ENCODE data around the gene KDM4E. TPM values are rescaled to one million over a fixed set of nuclear protein-coding genes. Genes with fewer than 3 reads are reported as not detected.
"Not testable (repeated sequence)": the region's sequence is repeated elsewhere in the genome, so short reads cannot be mapped to it uniquely, and the experiment has no call there.

Gene KDM4E
- total RNA-seq, 2 experiments from 2014 or later: not detected

GRCh38 chr11:95035316-95035715, 10.3 kb downstream of the KDM4E start:
- Mint-ChIP-seq H3K9me3 (no peaks in the 10 kb centered on the region), H3K36me3 (no peaks in the 10 kb centered on the region), H3K27me3 (peaks cover 39% of the 10 kb centered on the region), H3K4me1 (no peaks in the 10 kb centered on the region), H3K27ac (no peak overlapping the region), H3K4me3 (no peak overlapping the region)
- DNase-seq: no peak

- H3K4me3 Mint-ChIP-seq, H3K4me1 Mint-ChIP-seq, H3K9me3 Mint-ChIP-seq, H3K27ac Mint-ChIP-seq, H3K36me3 Mint-ChIP-seq: not testable (repeated sequence)
- peaks cover 42% of the 10 kb centered on the region for H3K27me3 Mint-ChIP-seq
- peak; percentile 21 for DNase-seq
Observed at GRCh38 chr11:95037356-95038035, 12.4 kb downstream of the KDM4E start.

- no peaks in the 10 kb centered on the region for H3K9me3 Mint-ChIP-seq
- H3K4me3 Mint-ChIP-seq: no peak overlapping the region
- DNase-seq: no peak
- peaks cover 2% of the 10 kb centered on the region for H3K4me1 Mint-ChIP-seq
- H3K27ac Mint-ChIP-seq: no peak overlapping the region
- H3K27me3 Mint-ChIP-seq: peaks cover 33% of the 10 kb centered on the region
- H3K36me3 Mint-ChIP-seq: no peaks in the 10 kb centered on the region
Observed at GRCh38 chr11:95042239-95042638, 17.2 kb downstream of the KDM4E start.

- Mint-ChIP-seq H3K27ac (no peak overlapping the region), H3K4me3 (no peak overlapping the region), H3K27me3 (peaks cover 32% of the 10 kb centered on the region), H3K36me3 (no peaks in the 10 kb centered on the region), H3K9me3 (no peaks in the 10 kb centered on the region), H3K4me1 (peaks cover 2% of the 10 kb centered on the region)
- no peak for DNase-seq
Observed at GRCh38 chr11:95042906-95043305, 17.8 kb downstream of the KDM4E start.

GRCh38 chr11:95044010-95044409, 19.0 kb downstream of the KDM4E start:
- Mint-ChIP-seq H3K36me3 (no peaks in the 10 kb centered on the region), H3K9me3 (no peaks in the 10 kb centered on the region), H3K27me3 (peaks cover 27% of the 10 kb centered on the region), H3K27ac (no peak overlapping the region), H3K4me3 (no peak overlapping the region), H3K4me1 (peaks cover 2% of the 10 kb centered on the region)
- DNase-seq: no peak

- Mint-ChIP-seq H3K27ac (no peak overlapping the region), H3K4me1 (peaks cover 2% of the 10 kb centered on the region), H3K9me3 (no peaks in the 10 kb centered on the region), H3K4me3 (no peak overlapping the region), H3K36me3 (no peaks in the 10 kb centered on the region), H3K27me3 (peaks cover 33% of the 10 kb centered on the region)
- no peak for DNase-seq
Observed at GRCh38 chr11:95045812-95046211, 20.8 kb downstream of the KDM4E start.

- H3K27me3 Mint-ChIP-seq: peaks cover 41% of the 10 kb centered on the region
- H3K4me3 Mint-ChIP-seq, H3K4me1 Mint-ChIP-seq: not testable (repeated sequence)
Observed at GRCh38 chr11:95049122-95049521, 24.1 kb downstream of the KDM4E start, which contains the start of gene KDM4F. KDM4F (plus strand) TSS chr11:95049422.

GRCh38 chr11:95050595-95051202, 25.6 kb downstream of the KDM4E start:
- no peak overlapping the region for H3K4me3 Mint-ChIP-seq
- peaks cover 2% of the 10 kb centered on the region for H3K4me1 Mint-ChIP-seq
- no peak overlapping the region for H3K27ac Mint-ChIP-seq
- H3K36me3 Mint-ChIP-seq: no peaks in the 10 kb centered on the region
- H3K9me3 Mint-ChIP-seq: no peaks in the 10 kb centered on the region
- no peak for DNase-seq
- peaks cover 47% of the 10 kb centered on the region for H3K27me3 Mint-ChIP-seq

More at GRCh38 chr11:95049122-95049521, 24.1 kb downstream of the KDM4E start, which contains the start of gene KDM4F:
- H3K9me3 Mint-ChIP-seq, DNase-seq, H3K36me3 Mint-ChIP-seq, H3K27ac Mint-ChIP-seq: not testable (repeated sequence)

GRCh38 chr11:95054356-95054755, 29.3 kb downstream of the KDM4E start:
- H3K4me1 Mint-ChIP-seq: peaks cover 2% of the 10 kb centered on the region
- no peaks in the 10 kb centered on the region for H3K36me3 Mint-ChIP-seq
- no peak overlapping the region for H3K27ac Mint-ChIP-seq
- no peaks in the 10 kb centered on the region for H3K9me3 Mint-ChIP-seq
- no peak overlapping the region for H3K4me3 Mint-ChIP-seq
- peaks cover 42% of the 10 kb centered on the region for H3K27me3 Mint-ChIP-seq
- DNase-seq: no peak

GRCh38 chr11:95055283-95055897, 30.3 kb downstream of the KDM4E start:
- H3K27me3 Mint-ChIP-seq: peaks cover 37% of the 10 kb centered on the region
- H3K9me3 Mint-ChIP-seq: no peaks in the 10 kb centered on the region
- H3K36me3 Mint-ChIP-seq: no peaks in the 10 kb centered on the region
- H3K27ac Mint-ChIP-seq: no peak overlapping the region
- DNase-seq: no peak
- peaks cover 2% of the 10 kb centered on the region for H3K4me1 Mint-ChIP-seq
- H3K4me3 Mint-ChIP-seq: no peak overlapping the region

- no peaks in the 10 kb centered on the region for H3K36me3 Mint-ChIP-seq
- H3K4me1 Mint-ChIP-seq: peaks cover 2% of the 10 kb centered on the region
- DNase-seq: no peak
- no peak overlapping the region for H3K4me3 Mint-ChIP-seq
- no peaks in the 10 kb centered on the region for H3K9me3 Mint-ChIP-seq
- H3K27me3 Mint-ChIP-seq: peaks cover 26% of the 10 kb centered on the region
- no peak overlapping the region for H3K27ac Mint-ChIP-seq
Observed at GRCh38 chr11:95057959-95058358, 32.9 kb downstream of the KDM4E start.

- Mint-ChIP-seq H3K4me3 (no peak overlapping the region), H3K36me3 (no peaks in the 10 kb centered on the region), H3K27ac (no peak overlapping the region), H3K9me3 (no peaks in the 10 kb centered on the region), H3K4me1 (peaks cover 2% of the 10 kb centered on the region), H3K27me3 (peaks cover 25% of the 10 kb centered on the region)
- DNase-seq: no peak
Observed at GRCh38 chr11:95058621-95059020, 33.6 kb downstream of the KDM4E start.

GRCh38 chr11:95059046-95059445, 34.0 kb downstream of the KDM4E start:
- Mint-ChIP-seq H3K36me3 (no peaks in the 10 kb centered on the region), H3K27ac (no peak overlapping the region), H3K4me3 (no peak overlapping the region), H3K4me1 (peaks cover 2% of the 10 kb centered on the region), H3K27me3 (peaks cover 22% of the 10 kb centered on the region), H3K9me3 (no peaks in the 10 kb centered on the region)
- DNase-seq: no peak

GRCh38 chr11:95065336-95065735, 40.3 kb downstream of the KDM4E start:
- H3K27ac Mint-ChIP-seq: no peak overlapping the region
- H3K36me3 Mint-ChIP-seq: peaks cover 7% of the 10 kb centered on the region
- no peaks in the 10 kb centered on the region for H3K9me3 Mint-ChIP-seq
- peaks cover 14% of the 10 kb centered on the region for H3K4me1 Mint-ChIP-seq
- H3K27me3 Mint-ChIP-seq: peaks cover 5% of the 10 kb centered on the region
- no peak overlapping the region for H3K4me3 Mint-ChIP-seq
- DNase-seq: no peak

- H3K36me3 Mint-ChIP-seq: peaks cover 13% of the 10 kb centered on the region
- peak within 1 kb of the TSS; percentile 92 for H3K4me3 Mint-ChIP-seq
- H3K9me3 Mint-ChIP-seq: no peaks in the 10 kb centered on the region
- H3K27me3 Mint-ChIP-seq: no peaks in the 10 kb centered on the region
- no peak for DNase-seq
- peaks cover 23% of the 10 kb centered on the region for H3K4me1 Mint-ChIP-seq
- H3K27ac Mint-ChIP-seq: peak within 1 kb of the TSS; percentile 94
Observed at GRCh38 chr11:95066716-95067038, 41.6 kb downstream of the KDM4E start, which contains the start of gene SRSF8. SRSF8 (plus strand) TSS chr11:95066919; CDS start chr11:95067227, 308 bp downstream.
